H1 (cell line): Measurements from ENCODE around the gene FANK1. TPM values are rescaled to one million over a fixed set of nuclear protein-coding genes. Genes with fewer than 3 reads are reported as not detected.

Source experiments
- CHD7 ChIP-seq: fragments of 300-600 bp; sonication (generic); IDR thresholded peaks from 2 replicates; pipeline ENCODE4 v1.7.1; 2012; ENCODE audit warnings: low read length, moderate library complexity, mild to moderate bottlenecking, inconsistent platforms; ENCODE audit not compliant: insufficient replicate concordance
- NANOG ChIP-seq: IDR thresholded peaks from 2 replicates; pipeline ENCODE4 v1.6.1; 2011; ENCODE audit warnings: low read length, low read depth, mild to moderate bottlenecking, inconsistent platforms; ENCODE audit not compliant: insufficient read depth, poor library complexity, severe bottlenecking
- PHF8 ChIP-seq: fragments of 200-600 bp; sonication (generic); conservative IDR thresholded peaks from 2 replicates; pipeline ENCODE4 v1.7.1; 2012; ENCODE audit warnings: low read depth, mild to moderate bottlenecking, inconsistent platforms, low read length, moderate library complexity
- POU5F1 ChIP-seq: IDR thresholded peaks from 2 replicates; pipeline ENCODE4 v1.6.1; 2011; ENCODE audit warnings: low read depth, mild to moderate bottlenecking, low read length, moderate library complexity
- SIX5 ChIP-seq: IDR thresholded peaks from 2 replicates; pipeline ENCODE4 v1.6.1; 2011; ENCODE audit warnings: mild to moderate bottlenecking, low read depth, low read length
- SRF ChIP-seq: IDR thresholded peaks from 2 replicates; pipeline ENCODE4 v1.6.1; 2011; ENCODE audit warnings: mild to moderate bottlenecking, low read depth, low read length, moderate library complexity
- TAF7 ChIP-seq: optimal IDR thresholded peaks from 2 replicates; pipeline ENCODE3; 2011; ENCODE audit warnings: low read depth, mild to moderate bottlenecking, inconsistent platforms, low read length, moderate library complexity, borderline replicate concordance
- TBP ChIP-seq: IDR thresholded peaks from 2 replicates; pipeline ENCODE4 v1.6.1; 2011; ENCODE audit warnings: low read depth, low read length, improper control_type of control experiment
- polyA plus RNA-seq, 7 experiments: library from polyadenylated mRNA; depleted of rRNA in 3 of 7; stranded (reverse) in 5 of 7; unstranded in 2 of 7; fragments of >200 nt in 5 of 7; fragments of 200-250 nt in 2 of 7; gene quantifications; 1 replicate in 5 of 7; 2 replicates in 1 of 7; 4 replicates in 1 of 7; pipeline versions ENCODE4 v1.2.1 to v1.2.3, GENCODE V29; 2011 to 2013; ENCODE audit warnings: missing spikeins in 2 of 7, mixed read lengths in 2 of 7
- total RNA-seq: library from RNA; stranded (reverse); fragmentation: NEBNext Ultra II Directional; extraction: Animal tissue kit (Norgen Biotek cat#: 25700); gene quantifications from 2 replicates; pipeline ENCODE4 v1.2.1, GENCODE V29; 2021
- TF ChIP-seq, protein P1 (sequence below): IDR thresholded peaks from 2 replicates; pipeline ENCODE4 v1.6.1; 2012; ENCODE audit warnings: low read length, inconsistent platforms

The FANK1 gene
- total and polyA plus RNA-seq, 2 of the 8 experiments (the other 6 are each of a cell fraction or from before 2014, with no cell fraction given): 1.2 TPM; not detected in 1

DNA sequence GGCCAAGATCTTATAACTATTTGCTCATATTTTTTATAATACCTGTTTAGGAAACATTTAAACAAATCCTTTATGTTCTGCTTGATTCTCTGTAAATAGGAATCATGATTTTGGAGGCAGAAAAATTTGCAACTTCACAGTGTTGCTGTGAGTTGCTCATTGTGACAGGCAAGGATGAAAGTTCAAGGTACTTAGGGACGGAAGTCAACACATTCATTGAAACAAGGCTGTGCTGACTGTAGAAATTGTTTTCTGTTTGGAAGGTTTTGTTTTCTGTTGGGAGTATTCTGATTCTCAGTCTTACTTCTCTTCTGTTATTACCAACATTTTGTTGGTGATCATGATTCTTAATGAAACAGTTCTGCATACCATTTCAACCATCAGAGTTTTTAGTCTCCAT is 54.9 kb downstream of the FANK1 start (continued):
- no peak for TF ChIP-seq CHD7
- no peak for TF ChIP-seq PHF8
- no peak for TF ChIP-seq TAF7
- no peak for TF ChIP-seq SIX5
- no peak for TF ChIP-seq NANOG
- no peak for TF ChIP-seq POU5F1
- TF ChIP-seq, protein P1, sequence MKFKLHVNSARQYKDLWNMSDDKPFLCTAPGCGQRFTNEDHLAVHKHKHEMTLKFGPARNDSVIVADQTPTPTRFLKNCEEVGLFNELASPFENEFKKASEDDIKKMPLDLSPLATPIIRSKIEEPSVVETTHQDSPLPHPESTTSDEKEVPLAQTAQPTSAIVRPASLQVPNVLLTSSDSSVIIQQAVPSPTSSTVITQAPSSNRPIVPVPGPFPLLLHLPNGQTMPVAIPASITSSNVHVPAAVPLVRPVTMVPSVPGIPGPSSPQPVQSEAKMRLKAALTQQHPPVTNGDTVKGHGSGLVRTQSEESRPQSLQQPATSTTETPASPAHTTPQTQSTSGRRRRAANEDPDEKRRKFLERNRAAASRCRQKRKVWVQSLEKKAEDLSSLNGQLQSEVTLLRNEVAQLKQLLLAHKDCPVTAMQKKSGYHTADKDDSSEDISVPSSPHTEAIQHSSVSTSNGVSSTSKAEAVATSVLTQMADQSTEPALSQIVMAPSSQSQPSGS: no peak
- TF ChIP-seq SRF: no peak
- no peak for TF ChIP-seq TBP
- TF ChIP-seq, all 59 proteins: peak for 0
